GM19239 (cell line): ENCODE measurements around the gene NOP16.
"Not testable (repeated sequence)": the region's sequence is repeated elsewhere in the genome, so short reads cannot be mapped to it uniquely, and the experiment has no call there.

Experiments used
- DNase-seq: peaks from one replicate; pipeline ENCODE4 v3.0.0; 2011; ENCODE audit warnings: low spot score; ENCODE audit not compliant: insufficient read length
- FAIRE-seq: peaks from 2 replicates; lab custom pipeline; 2011; peaks lifted over from hg19 to GRCh38; lab: Jason Lieb, UNC

NOP16 gene

GRCh38 chr5:176410486-176411180, 22.2 kb upstream of the NOP16 start:
- FAIRE-seq: no peak
- no peak for DNase-seq

GRCh38 chr5:176409765-176410164, 21.4 kb upstream of the NOP16 start:
- FAIRE-seq (no peak), DNase-seq (no peak)

GRCh38 chr5:176408590-176408989, 20.2 kb upstream of the NOP16 start:
- DNase-seq (no peak), FAIRE-seq (no peak)

GRCh38 chr5:176408252-176408573, 19.8 kb upstream of the NOP16 start:
- not testable (repeated sequence) for FAIRE-seq, DNase-seq

GRCh38 chr5:176407456-176408251, 19.3 kb upstream of the NOP16 start:
- DNase-seq (no peak), FAIRE-seq (no peak)

GRCh38 chr5:176406436-176407052, 18.1 kb upstream of the NOP16 start:
- DNase-seq (no peak), FAIRE-seq (no peak)

- FAIRE-seq (no peak), DNase-seq (no peak)
Measured at GRCh38 chr5:176405656-176406435, 17.4 kb upstream of the NOP16 start.

- DNase-seq (no peak), FAIRE-seq (no peak)
Measured at GRCh38 chr5:176401281-176402205, 13.1 kb upstream of the NOP16 start.

- no peak for FAIRE-seq
- DNase-seq: no peak
Measured at GRCh38 chr5:176400382-176401156, 12.2 kb upstream of the NOP16 start.

GRCh38 chr5:176397736-176398420, 9.5 kb upstream of the NOP16 start:
- FAIRE-seq (no peak), DNase-seq (no peak)

GRCh38 chr5:176396330-176396729, 7.9 kb upstream of the NOP16 start:
- DNase-seq: no peak
- FAIRE-seq: no peak

GRCh38 chr5:176394881-176395675, 6.7 kb upstream of the NOP16 start:
- DNase-seq (no peak), FAIRE-seq (no peak)

- FAIRE-seq (no peak), DNase-seq (no peak)
Measured at GRCh38 chr5:176394096-176394495, 5.7 kb upstream of the NOP16 start.

- DNase-seq (no peak), FAIRE-seq (no peak)
Measured at GRCh38 chr5:176392526-176392925, 4.1 kb upstream of the NOP16 start.

- FAIRE-seq (no peak), DNase-seq (no peak)
Measured at GRCh38 chr5:176391999-176392398, 3.6 kb upstream of the NOP16 start.

GRCh38 chr5:176391479-176391878, 3.1 kb upstream of the NOP16 start:
- FAIRE-seq (no peak), DNase-seq (no peak)
